Mammary epithelial cell (primary cell): ENCODE measurements around the gene KRT75.

Source experiments
- CTCF ChIP-seq, 2 donors: IDR thresholded peaks in 1 of 2; conservative IDR thresholded peaks in 1 of 2; 2 replicates each; pipeline ENCODE4 v1.5.1; 2011 to 2012; ENCODE audit warnings: inconsistent platforms in 2 of 2, low read length in 2 of 2, mild to moderate bottlenecking in 2 of 2, control low read depth in 1 of 2, low read depth in 1 of 2; ENCODE audit not compliant: insufficient read depth in 1 of 2; ENCODE audit errors: extremely low read depth in 1 of 2
- EZH2 ChIP-seq: IDR thresholded peaks from 2 replicates; pipeline ENCODE4 v1.6.1; 2012; ENCODE audit warnings: low read length, inconsistent platforms, borderline replicate concordance

GRCh38 chr12:52415870-52416750 lies 18.1 kb downstream of the KRT75 start:
- TF ChIP-seq CTCF (conservative IDR thresholded peaks at IDR 0.05 in 1 of 2, IDR thresholded peaks at IDR 0.05 in 1 of 2; ENCODE audit: extremely low read depth in 1 of 2, insufficient read depth in 1 of 2, low read depth in 1 of 2, low read length in 2 of 2) (no peak), EZH2 (no peak)
